Lower leg skin (tissue), 3 donors: ENCODE results near the gene PMFBP1.

Experiments
- CTCF ChIP-seq, 3 donors: fragments of 450-650 bp; IDR thresholded peaks; one replicate each; pipeline ENCODE4 v1.5.1; 2016; ENCODE audit warnings: antibody characterized with exemption in 3 of 3, mild to moderate bottlenecking in 3 of 3, moderate library complexity in 2 of 3
- POLR2A ChIP-seq, 2 donors: fragments of 450-650 bp; IDR thresholded peaks; one replicate each; pipeline ENCODE4 v1.6.1; 2016 to 2017; ENCODE audit warnings: antibody characterized with exemption in 2 of 2, mild to moderate bottlenecking in 1 of 2, moderate library complexity in 1 of 2

- TF ChIP-seq POLR2A (IDR thresholded peaks at IDR 0.05) (no peak), CTCF (IDR thresholded peaks at IDR 0.05) (no peak)
Measured at GRCh38 chr16:72197545-72197944, 25.6 kb upstream of the PMFBP1 start.
